HepG2 (cell line): ENCODE data around the gene DCAF7. TPM values are rescaled to one million over a fixed set of nuclear protein-coding genes. Genes with fewer than 3 reads are reported as not detected.

Experiments used
- ATF6 ChIP-seq: sonication (generic); formaldehyde crosslinking; conservative IDR thresholded peaks from 2 replicates; pipeline ENCODE4 v1.4.0; 2020; ENCODE audit warnings: missing genetic modification reagents
- GATAD1 ChIP-seq: IDR thresholded peaks from 2 replicates; pipeline ENCODE4 v1.6.1; 2016; ENCODE audit warnings: missing genetic modification reagents, missing compliant biosample characterization
- GTF3A ChIP-seq: sonication (generic); formaldehyde crosslinking; conservative IDR thresholded peaks from 2 replicates; pipeline ENCODE4 v1.4.0; 2020; ENCODE audit warnings: mild to moderate bottlenecking, missing genetic modification reagents
- NCOA5 ChIP-seq: sonication (generic); formaldehyde crosslinking; IDR thresholded peaks from 2 replicates; pipeline ENCODE4 v1.4.0; 2020; ENCODE audit warnings: missing genetic modification reagents
- RARG ChIP-seq: sonication (generic); formaldehyde crosslinking; IDR thresholded peaks from 2 replicates; pipeline ENCODE4 v1.4.0; 2020; ENCODE audit warnings: low read depth, mild to moderate bottlenecking, missing genetic modification reagents
- RBFOX2 ChIP-seq: fragments of 200-400 bp; formaldehyde crosslinking; IDR thresholded peaks from 2 replicates; pipeline ENCODE4 v1.6.1; 2017; ENCODE audit warnings: low read depth, mild to moderate bottlenecking, low read length
- REST ChIP-seq, 2 experiments: IDR thresholded peaks; 2 replicates each; pipeline ENCODE4 v1.6.1; 2011 to 2012; ENCODE audit warnings: low read length in 2 of 2, borderline replicate concordance in 1 of 2, low read depth in 1 of 2, mild to moderate bottlenecking in 1 of 2, moderate library complexity in 1 of 2
- SSRP1 ChIP-seq: IDR thresholded peaks from 2 replicates; pipeline ENCODE4 v1.6.1; 2016; ENCODE audit warnings: control low read depth
- ZKSCAN1 ChIP-seq: fragments of 150-350 bp; IDR thresholded peaks from 2 replicates; pipeline ENCODE4 v1.6.1; 2014; ENCODE audit warnings: low read length
- ZNF274 ChIP-seq: sonication (generic); formaldehyde crosslinking; IDR thresholded peaks from 2 replicates; pipeline ENCODE4 v1.5.1; 2020; ENCODE audit warnings: mild to moderate bottlenecking, missing genetic modification reagents
- ZNF644 ChIP-seq: IDR thresholded peaks from 2 replicates; pipeline ENCODE4 v1.6.1; 2016; ENCODE audit warnings: low read depth
- ZNF777 ChIP-seq: sonication (generic); formaldehyde crosslinking; IDR thresholded peaks from 2 replicates; pipeline ENCODE4 v1.4.0; 2020; ENCODE audit warnings: missing genetic modification reagents
- polyA plus RNA-seq, 8 experiments: library from polyadenylated mRNA; depleted of rRNA in 3 of 8; stranded (reverse) in 7 of 8; unstranded in 1 of 8; fragments of >200 nt; fragmentation: Illumina TruSeq in 4 of 8; extraction: Trizol in 4 of 8; gene quantifications; 2 replicates each; pipeline versions ENCODE4 v1.2.1 to v1.2.3, GENCODE V29; 2011 to 2016; ENCODE audit warnings: low read depth in 4 of 8, missing spikeins in 1 of 8, mixed read lengths in 1 of 8; ENCODE audit not compliant: insufficient read depth in 1 of 8
- total RNA-seq, 5 experiments: library from RNA; depleted of rRNA; stranded (reverse); fragments of >200 nt; fragmentation: Illumina TruSeq; extraction: Trizol; gene quantifications; 2 replicates each; pipeline ENCODE4 v1.2.3, GENCODE V29; 2016; ENCODE audit warnings: low read depth in 1 of 5
- TF ChIP-seq, protein P1 (sequence below): IDR thresholded peaks from 2 replicates; pipeline ENCODE4 v1.6.1; 2016; ENCODE audit warnings: missing biosample characterization, missing genetic modification reagents, low read depth
- TF ChIP-seq, protein P2 (sequence below): sonication (generic); formaldehyde crosslinking; IDR thresholded peaks from 2 replicates; pipeline ENCODE4 v1.5.1; 2020; ENCODE audit warnings: mild to moderate bottlenecking, missing genetic modification reagents, moderate library complexity
- TF ChIP-seq, protein P3 (sequence below): sonication (generic); formaldehyde crosslinking; IDR thresholded peaks from 2 replicates; pipeline ENCODE4 v1.4.0; 2020; ENCODE audit warnings: mild to moderate bottlenecking, low read depth, missing genetic modification reagents

Gene DCAF7
- total and polyA plus RNA-seq, 2 of the 13 experiments (the other 11 are each of a cell fraction or from before 2014, with no cell fraction given) = 55.2 to 73.4 TPM

- TF ChIP-seq, protein P1, sequence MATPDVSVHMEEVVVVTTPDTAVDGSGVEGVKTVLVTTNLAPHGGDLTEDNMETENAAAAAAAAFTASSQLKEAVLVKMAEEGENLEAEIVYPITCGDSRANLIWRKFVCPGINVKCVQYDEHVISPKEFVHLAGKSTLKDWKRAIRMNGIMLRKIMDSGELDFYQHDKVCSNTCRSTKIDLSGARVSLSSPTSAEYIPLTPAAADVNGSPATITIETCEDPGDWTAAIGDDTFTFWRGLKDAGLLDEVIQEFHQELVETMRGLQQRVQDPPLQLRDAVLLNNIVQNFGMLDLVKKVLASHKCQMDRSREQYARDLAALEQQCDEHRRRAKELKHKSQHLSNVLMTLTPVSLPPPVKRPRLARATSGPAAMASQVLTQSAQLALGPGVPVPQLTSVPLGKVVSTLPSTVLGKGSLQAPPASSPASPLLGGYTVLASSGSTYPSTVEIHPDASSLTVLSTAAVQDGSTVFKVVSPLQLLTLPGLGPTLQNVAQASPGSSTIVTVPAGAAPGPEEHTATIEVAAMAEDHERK (CRISPR knock-in tag) = no peak
- peak; percentile 72; the same call in 1 of the 2 replicates for TF ChIP-seq SSRP1 (CRISPR knock-in tag)
- TF ChIP-seq, protein P2, sequence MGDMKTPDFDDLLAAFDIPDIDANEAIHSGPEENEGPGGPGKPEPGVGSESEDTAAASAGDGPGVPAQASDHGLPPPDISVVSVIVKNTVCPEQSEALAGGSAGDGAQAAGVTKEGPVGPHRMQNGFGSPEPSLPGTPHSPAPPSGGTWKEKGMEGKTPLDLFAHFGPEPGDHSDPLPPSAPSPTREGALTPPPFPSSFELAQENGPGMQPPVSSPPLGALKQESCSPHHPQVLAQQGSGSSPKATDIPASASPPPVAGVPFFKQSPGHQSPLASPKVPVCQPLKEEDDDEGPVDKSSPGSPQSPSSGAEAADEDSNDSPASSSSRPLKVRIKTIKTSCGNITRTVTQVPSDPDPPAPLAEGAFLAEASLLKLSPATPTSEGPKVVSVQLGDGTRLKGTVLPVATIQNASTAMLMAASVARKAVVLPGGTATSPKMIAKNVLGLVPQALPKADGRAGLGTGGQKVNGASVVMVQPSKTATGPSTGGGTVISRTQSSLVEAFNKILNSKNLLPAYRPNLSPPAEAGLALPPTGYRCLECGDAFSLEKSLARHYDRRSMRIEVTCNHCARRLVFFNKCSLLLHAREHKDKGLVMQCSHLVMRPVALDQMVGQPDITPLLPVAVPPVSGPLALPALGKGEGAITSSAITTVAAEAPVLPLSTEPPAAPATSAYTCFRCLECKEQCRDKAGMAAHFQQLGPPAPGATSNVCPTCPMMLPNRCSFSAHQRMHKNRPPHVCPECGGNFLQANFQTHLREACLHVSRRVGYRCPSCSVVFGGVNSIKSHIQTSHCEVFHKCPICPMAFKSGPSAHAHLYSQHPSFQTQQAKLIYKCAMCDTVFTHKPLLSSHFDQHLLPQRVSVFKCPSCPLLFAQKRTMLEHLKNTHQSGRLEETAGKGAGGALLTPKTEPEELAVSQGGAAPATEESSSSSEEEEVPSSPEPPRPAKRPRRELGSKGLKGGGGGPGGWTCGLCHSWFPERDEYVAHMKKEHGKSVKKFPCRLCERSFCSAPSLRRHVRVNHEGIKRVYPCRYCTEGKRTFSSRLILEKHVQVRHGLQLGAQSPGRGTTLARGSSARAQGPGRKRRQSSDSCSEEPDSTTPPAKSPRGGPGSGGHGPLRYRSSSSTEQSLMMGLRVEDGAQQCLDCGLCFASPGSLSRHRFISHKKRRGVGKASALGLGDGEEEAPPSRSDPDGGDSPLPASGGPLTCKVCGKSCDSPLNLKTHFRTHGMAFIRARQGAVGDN = no peak
- TF ChIP-seq, protein P3, sequence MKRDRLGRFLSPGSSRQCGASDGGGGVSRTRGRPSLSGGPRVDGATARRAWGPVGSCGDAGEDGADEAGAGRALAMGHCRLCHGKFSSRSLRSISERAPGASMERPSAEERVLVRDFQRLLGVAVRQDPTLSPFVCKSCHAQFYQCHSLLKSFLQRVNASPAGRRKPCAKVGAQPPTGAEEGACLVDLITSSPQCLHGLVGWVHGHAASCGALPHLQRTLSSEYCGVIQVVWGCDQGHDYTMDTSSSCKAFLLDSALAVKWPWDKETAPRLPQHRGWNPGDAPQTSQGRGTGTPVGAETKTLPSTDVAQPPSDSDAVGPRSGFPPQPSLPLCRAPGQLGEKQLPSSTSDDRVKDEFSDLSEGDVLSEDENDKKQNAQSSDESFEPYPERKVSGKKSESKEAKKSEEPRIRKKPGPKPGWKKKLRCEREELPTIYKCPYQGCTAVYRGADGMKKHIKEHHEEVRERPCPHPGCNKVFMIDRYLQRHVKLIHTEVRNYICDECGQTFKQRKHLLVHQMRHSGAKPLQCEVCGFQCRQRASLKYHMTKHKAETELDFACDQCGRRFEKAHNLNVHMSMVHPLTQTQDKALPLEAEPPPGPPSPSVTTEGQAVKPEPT (CRISPR knock-in tag) = no peak
- no peak for TF ChIP-seq GTF3A (CRISPR knock-in tag)
- TF ChIP-seq ZNF274 (CRISPR knock-in tag) = no peak
- no peak for TF ChIP-seq NCOA5 (CRISPR knock-in tag)
- no peak for TF ChIP-seq ZKSCAN1
- no peak for TF ChIP-seq RARG (CRISPR knock-in tag)
- TF ChIP-seq RBFOX2 = no peak
- TF ChIP-seq ZNF644 (CRISPR knock-in tag) = 0 out of 2 replicates have a peak, but pooled peaks have one; percentile 29
- no peak for TF ChIP-seq ZNF777 (CRISPR knock-in tag)
- TF ChIP-seq GATAD1 (CRISPR knock-in tag) = no peak
- no peak for TF ChIP-seq REST (IDR thresholded peaks at IDR 0.05; ENCODE audit: borderline replicate concordance in 1 of 2, low read depth in 1 of 2, low read length in 2 of 2)
- no peak for TF ChIP-seq ATF6 (CRISPR knock-in tag)
Observed at GRCh38 chr17:63601439-63602371, 51.4 kb downstream of the DCAF7 start (continued).
